H9 (cell line): ENCODE results near the gene ABTB1. TPM values are rescaled to one million over a fixed set of nuclear protein-coding genes. Genes with fewer than 3 reads are reported as not detected.

Source experiments
- DNase-seq: peaks from one replicate; pipeline ENCODE4 v3.0.0-alpha.2; 2017
- H2AFZ ChIP-seq: one replicate; pipeline ENCODE4 v1.6.1; 2013; ENCODE audit warnings: mild to moderate bottlenecking, low read length, control low read depth, moderate library complexity
- H2AK5ac ChIP-seq: 2 replicates; pipeline ENCODE4 v1.6.1; 2013; ENCODE audit warnings: low read length, control low read depth, mixed read lengths; ENCODE audit not compliant: insufficient read length
- H2BK120ac ChIP-seq: one replicate; pipeline ENCODE4 v1.6.1; 2013; ENCODE audit warnings: low read depth, mild to moderate bottlenecking, low read length, control low read depth, inconsistent platforms; ENCODE audit not compliant: poor library complexity, severe bottlenecking
- H2BK12ac ChIP-seq: 2 replicates; pipeline ENCODE4 v1.6.1; 2013; ENCODE audit warnings: low read length, control low read depth, mixed read lengths, low read depth; ENCODE audit not compliant: insufficient read length
- H2BK15ac ChIP-seq: 2 replicates; pipeline ENCODE4 v1.6.1; 2013; ENCODE audit warnings: low read depth, low read length, control low read depth
- H2BK20ac ChIP-seq: one replicate; pipeline ENCODE4 v1.6.1; 2013; ENCODE audit warnings: low read depth, mild to moderate bottlenecking, low read length, control low read depth, inconsistent platforms; ENCODE audit not compliant: poor library complexity, severe bottlenecking
- H2BK5ac ChIP-seq: 2 replicates; pipeline ENCODE4 v1.6.1; 2013; ENCODE audit warnings: low read length, control low read depth, mixed read lengths; ENCODE audit not compliant: insufficient read length
- H3K14ac ChIP-seq: 2 replicates; pipeline ENCODE4 v1.6.1; 2013; ENCODE audit warnings: low read length, control low read depth; ENCODE audit not compliant: insufficient read depth
- H3K18ac ChIP-seq: 2 replicates; pipeline ENCODE4 v1.6.1; 2013; ENCODE audit warnings: low read depth, mild to moderate bottlenecking, mixed read lengths, low read length, control low read depth; ENCODE audit not compliant: insufficient read length
- H3K23ac ChIP-seq: 2 replicates; pipeline ENCODE4 v1.6.1; 2013; ENCODE audit warnings: low read length, control low read depth, mixed read lengths, low read depth; ENCODE audit not compliant: insufficient read length
- H3K23me2 ChIP-seq: 2 replicates; pipeline ENCODE4 v1.6.1; 2013; ENCODE audit warnings: low read depth, mild to moderate bottlenecking, mixed read lengths, low read length, control low read depth; ENCODE audit not compliant: insufficient read length, poor library complexity, severe bottlenecking
- H3K27ac ChIP-seq: 2 replicates; pipeline ENCODE4 v1.5.1; 2013; ENCODE audit warnings: low read length, control low read depth, mixed read lengths, low read depth; ENCODE audit not compliant: insufficient read length
- H3K27me3 ChIP-seq: 2 replicates; pipeline ENCODE4 v1.6.1; 2013; ENCODE audit warnings: low read length, control low read depth, inconsistent platforms; ENCODE audit not compliant: insufficient read depth
- H3K4ac ChIP-seq: 2 replicates; pipeline ENCODE4 v1.6.1; 2013; ENCODE audit warnings: low read depth, mild to moderate bottlenecking, control low read depth, inconsistent platforms, low read length, moderate library complexity
- H3K4me1 ChIP-seq: 2 replicates; pipeline ENCODE4 v1.6.1; 2013; ENCODE audit warnings: low read length, control low read depth, inconsistent platforms; ENCODE audit not compliant: insufficient read depth
- H3K4me2 ChIP-seq: 2 replicates; pipeline ENCODE4 v1.6.1; 2013; ENCODE audit warnings: low read length, control low read depth, mixed read lengths; ENCODE audit not compliant: insufficient read length, insufficient read depth
- H3K56ac ChIP-seq: 2 replicates; pipeline ENCODE4 v1.6.1; 2013; ENCODE audit warnings: low read depth, mild to moderate bottlenecking, mixed read lengths, low read length, control low read depth; ENCODE audit not compliant: insufficient read length
- H3K79me1 ChIP-seq: 2 replicates; pipeline ENCODE4 v1.6.1; 2013; ENCODE audit warnings: low read depth, mild to moderate bottlenecking, moderate library complexity, low read length, control low read depth, inconsistent platforms; ENCODE audit not compliant: insufficient read depth, poor library complexity, severe bottlenecking
- H3K79me2 ChIP-seq: 2 replicates; pipeline ENCODE4 v1.6.1; 2013; ENCODE audit warnings: low read length, control low read depth, inconsistent platforms; ENCODE audit not compliant: insufficient read depth
- H3K9ac ChIP-seq: 2 replicates; pipeline ENCODE4 v1.6.1; 2013; ENCODE audit warnings: low read length, control low read depth, mixed read lengths; ENCODE audit not compliant: insufficient read length; ENCODE audit errors: extremely low read depth
- H3K9me3 ChIP-seq: one replicate; pipeline ENCODE4 v1.6.1; 2013; ENCODE audit warnings: low read depth, low read length, inconsistent platforms; ENCODE audit not compliant: control insufficient read depth
- H3T11ph ChIP-seq: one replicate; pipeline ENCODE4 v1.6.1; 2013; ENCODE audit warnings: mild to moderate bottlenecking, low read length, control low read depth, inconsistent platforms
- H4K20me1 ChIP-seq: one replicate; pipeline ENCODE4 v1.6.1; 2013; ENCODE audit not compliant: control insufficient read depth, insufficient read length, insufficient read depth
- H4K5ac ChIP-seq: 2 replicates; pipeline ENCODE4 v1.6.1; 2013; ENCODE audit warnings: low read depth, mild to moderate bottlenecking, mixed read lengths, low read length, control low read depth; ENCODE audit not compliant: insufficient read length
- H4K8ac ChIP-seq: replicated peaks from 2 replicates; pipeline ENCODE4 v1.6.1; 2013; ENCODE audit warnings: low read length, control low read depth, mixed read lengths, low read depth; ENCODE audit not compliant: insufficient read length
- H4K91ac ChIP-seq: 2 replicates; pipeline ENCODE4 v1.6.1; 2013; ENCODE audit warnings: low read depth, mild to moderate bottlenecking, moderate library complexity, mixed read lengths, low read length, control low read depth; ENCODE audit not compliant: insufficient read length
- H3K27ac Mint-ChIP-seq, 3 experiments: 2 replicates in 2 of 3; 3 replicates in 1 of 3; pipeline ENCODE4 v1.8.0; 2020 to 2021; ENCODE audit warnings: mixed read lengths in 3 of 3, mild to moderate bottlenecking in 1 of 3, moderate library complexity in 1 of 3
- H3K27me3 Mint-ChIP-seq: 2 replicates; pipeline ENCODE4 v1.8.0; 2021; ENCODE audit warnings: low read depth, mild to moderate bottlenecking, moderate library complexity, mixed read lengths
- H3K36me3 Mint-ChIP-seq, 3 experiments: 2 replicates in 2 of 3; 3 replicates in 1 of 3; pipeline ENCODE4 v1.8.0; 2020 to 2021; ENCODE audit warnings: low read depth in 3 of 3, mixed read lengths in 3 of 3; ENCODE audit not compliant: insufficient read depth in 1 of 3
- H3K4me1 Mint-ChIP-seq, 2 experiments: 2 replicates each; pipeline ENCODE4 v1.8.0; 2020; ENCODE audit warnings: mixed read lengths in 2 of 2
- H3K4me3 Mint-ChIP-seq, 2 experiments: 2 replicates in 1 of 2; 3 replicates in 1 of 2; pipeline ENCODE4 v1.8.0; 2020 to 2021; ENCODE audit warnings: mild to moderate bottlenecking in 2 of 2, mixed read lengths in 2 of 2, moderate library complexity in 1 of 2
- H3K9me3 Mint-ChIP-seq, 2 experiments: 2 replicates in 1 of 2; 3 replicates in 1 of 2; pipeline ENCODE4 v1.8.0; 2020; ENCODE audit warnings: mild to moderate bottlenecking in 2 of 2, mixed read lengths in 2 of 2, moderate library complexity in 1 of 2
- WGBS: extraction: QIAGEN DNeasy Blood & Tissue Kit; methylation state at CpG from one replicate; pipeline ENCODE4 v1.1.7; 2013; ENCODE audit warnings: missing lambda C conversion rate, low lambda C conversion rate, mixed read lengths; ENCODE audit not compliant: insufficient read length; ENCODE audit errors: extremely low coverage; 5-methylcytosine and 5-hydroxymethylcytosine counted together
- total RNA-seq: library from RNA; stranded (reverse); gene quantifications from 2 replicates; pipeline ENCODE4 v1.2.1, GENCODE V29; 2021
- TF ChIP-seq, protein P1 (sequence below): fragments of 200-600 bp; sonication (generic); conservative IDR thresholded peaks from 3 replicates; pipeline ENCODE4 v1.8.0; 2021; ENCODE audit warnings: antibody characterized with exemption, mild to moderate bottlenecking

The ABTB1 gene
- total RNA-seq, 1 experiment from 2014 or later = 6.2 TPM

DNA sequence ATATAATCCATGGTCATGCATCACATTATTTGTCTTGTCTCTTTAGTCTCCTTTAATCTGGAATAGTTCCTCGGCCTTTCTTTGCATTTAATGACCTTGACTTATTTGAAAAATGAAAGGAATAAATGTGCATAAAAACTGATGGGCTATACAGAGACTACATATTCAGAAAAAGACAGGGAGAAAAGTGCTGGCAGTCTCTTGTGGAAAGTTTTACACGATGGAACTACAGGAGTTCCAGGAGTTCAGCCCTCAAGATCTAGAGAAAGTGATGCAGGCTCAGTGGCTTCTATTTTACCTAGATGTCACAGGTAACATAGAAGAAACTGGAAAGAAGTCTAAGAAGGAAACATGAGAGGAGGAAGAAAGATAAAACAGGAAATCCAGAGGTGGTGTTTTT lies 7.6 kb upstream of the ABTB1 start:
- Mint-ChIP-seq H3K36me3 (peaks cover 12 to 25% (median 17%) of the 10 kb centered on the region in 3 experiments), H3K9me3 (no peaks in the 10 kb centered on the region), H3K27ac (no peak overlapping the region), H3K4me3 (no peak overlapping the region), H3K4me1 (no peaks in the 10 kb centered on the region), H3K27me3 (no peaks in the 10 kb centered on the region)
- Histone ChIP-seq H3K18ac (no peak overlapping the region), H2AK5ac (no peak overlapping the region), H2AFZ (no peak overlapping the region), H2BK12ac (no peak overlapping the region), H4K91ac (no peak overlapping the region), H2BK20ac (no peak overlapping the region), H2BK120ac (no peak overlapping the region), H3K4ac (no peak overlapping the region), H3K79me2 (no peaks in the 10 kb centered on the region), H3K9me3 (no peaks in the 10 kb centered on the region), H2BK15ac (no peak overlapping the region), H3K4me2 (no peak overlapping the region), H4K8ac (no peak overlapping the region), H3K23ac (no peak overlapping the region), H3T11ph (no peak overlapping the region), H3K14ac (no peak overlapping the region), H3K56ac (no peak overlapping the region), H3K27ac (no peak overlapping the region), H2BK5ac (no peak overlapping the region), H3K27me3 (no peaks in the 10 kb centered on the region), H4K5ac (no peak overlapping the region), H3K79me1 (no peaks in the 10 kb centered on the region), H3K9ac (no peak overlapping the region), H3K23me2 (no peaks in the 10 kb centered on the region), H3K4me1 (no peaks in the 10 kb centered on the region), H4K20me1 (no peaks in the 10 kb centered on the region)
- DNase-seq = no peak
- no CpG with 5 or more reads among the region's 2 CpGs for WGBS
- TF ChIP-seq, protein P1, sequence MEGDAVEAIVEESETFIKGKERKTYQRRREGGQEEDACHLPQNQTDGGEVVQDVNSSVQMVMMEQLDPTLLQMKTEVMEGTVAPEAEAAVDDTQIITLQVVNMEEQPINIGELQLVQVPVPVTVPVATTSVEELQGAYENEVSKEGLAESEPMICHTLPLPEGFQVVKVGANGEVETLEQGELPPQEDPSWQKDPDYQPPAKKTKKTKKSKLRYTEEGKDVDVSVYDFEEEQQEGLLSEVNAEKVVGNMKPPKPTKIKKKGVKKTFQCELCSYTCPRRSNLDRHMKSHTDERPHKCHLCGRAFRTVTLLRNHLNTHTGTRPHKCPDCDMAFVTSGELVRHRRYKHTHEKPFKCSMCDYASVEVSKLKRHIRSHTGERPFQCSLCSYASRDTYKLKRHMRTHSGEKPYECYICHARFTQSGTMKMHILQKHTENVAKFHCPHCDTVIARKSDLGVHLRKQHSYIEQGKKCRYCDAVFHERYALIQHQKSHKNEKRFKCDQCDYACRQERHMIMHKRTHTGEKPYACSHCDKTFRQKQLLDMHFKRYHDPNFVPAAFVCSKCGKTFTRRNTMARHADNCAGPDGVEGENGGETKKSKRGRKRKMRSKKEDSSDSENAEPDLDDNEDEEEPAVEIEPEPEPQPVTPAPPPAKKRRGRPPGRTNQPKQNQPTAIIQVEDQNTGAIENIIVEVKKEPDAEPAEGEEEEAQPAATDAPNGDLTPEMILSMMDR = no peak
